ENCODE results near the gene SPATS2. TPM values are rescaled to one million over a fixed set of nuclear protein-coding genes. Genes with fewer than 3 reads are reported as not detected.

Gene SPATS2
- total RNA-seq, 1 donor from 2014 or later, result 13.8 TPM

DNA sequence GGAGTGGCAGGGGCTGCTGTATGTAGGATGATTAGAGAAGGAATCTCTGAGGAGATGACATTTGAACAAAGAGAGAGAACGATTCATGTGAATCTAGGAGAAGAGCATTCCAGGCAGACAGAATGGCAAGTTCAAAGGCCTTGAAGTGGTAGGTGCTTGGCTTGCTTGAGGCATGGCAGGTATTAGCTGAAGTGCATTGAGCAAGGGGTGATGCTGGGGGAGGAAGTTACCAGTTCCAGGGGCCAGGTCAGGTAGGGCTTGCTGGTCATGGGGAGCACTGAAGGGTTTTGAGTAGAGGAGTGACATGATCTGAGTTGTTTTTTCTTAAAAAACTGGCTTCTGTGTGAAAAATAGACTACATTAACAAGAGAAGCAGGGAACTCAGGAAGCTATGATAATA, 71.8 kb downstream of the SPATS2 start:
- DNase-seq (ENCODE audit: low spot score in 2 of 2), result no peak
- Histone ChIP-seq H3K4me3 (no peak overlapping the region), H3K36me3 (no peaks in the 10 kb centered on the region), H3K4me1 (no peaks in the 10 kb centered on the region), H3K27me3 (no peaks in the 10 kb centered on the region), H3K9me3 (no peaks in the 10 kb centered on the region), H3K27ac (no peak overlapping the region)
- TF ChIP-seq, protein P1, sequence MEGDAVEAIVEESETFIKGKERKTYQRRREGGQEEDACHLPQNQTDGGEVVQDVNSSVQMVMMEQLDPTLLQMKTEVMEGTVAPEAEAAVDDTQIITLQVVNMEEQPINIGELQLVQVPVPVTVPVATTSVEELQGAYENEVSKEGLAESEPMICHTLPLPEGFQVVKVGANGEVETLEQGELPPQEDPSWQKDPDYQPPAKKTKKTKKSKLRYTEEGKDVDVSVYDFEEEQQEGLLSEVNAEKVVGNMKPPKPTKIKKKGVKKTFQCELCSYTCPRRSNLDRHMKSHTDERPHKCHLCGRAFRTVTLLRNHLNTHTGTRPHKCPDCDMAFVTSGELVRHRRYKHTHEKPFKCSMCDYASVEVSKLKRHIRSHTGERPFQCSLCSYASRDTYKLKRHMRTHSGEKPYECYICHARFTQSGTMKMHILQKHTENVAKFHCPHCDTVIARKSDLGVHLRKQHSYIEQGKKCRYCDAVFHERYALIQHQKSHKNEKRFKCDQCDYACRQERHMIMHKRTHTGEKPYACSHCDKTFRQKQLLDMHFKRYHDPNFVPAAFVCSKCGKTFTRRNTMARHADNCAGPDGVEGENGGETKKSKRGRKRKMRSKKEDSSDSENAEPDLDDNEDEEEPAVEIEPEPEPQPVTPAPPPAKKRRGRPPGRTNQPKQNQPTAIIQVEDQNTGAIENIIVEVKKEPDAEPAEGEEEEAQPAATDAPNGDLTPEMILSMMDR (IDR thresholded peaks at IDR 0.05), result no peak
- intact Hi-C loops (cut with DNase I), result no loop called here

DNA sequence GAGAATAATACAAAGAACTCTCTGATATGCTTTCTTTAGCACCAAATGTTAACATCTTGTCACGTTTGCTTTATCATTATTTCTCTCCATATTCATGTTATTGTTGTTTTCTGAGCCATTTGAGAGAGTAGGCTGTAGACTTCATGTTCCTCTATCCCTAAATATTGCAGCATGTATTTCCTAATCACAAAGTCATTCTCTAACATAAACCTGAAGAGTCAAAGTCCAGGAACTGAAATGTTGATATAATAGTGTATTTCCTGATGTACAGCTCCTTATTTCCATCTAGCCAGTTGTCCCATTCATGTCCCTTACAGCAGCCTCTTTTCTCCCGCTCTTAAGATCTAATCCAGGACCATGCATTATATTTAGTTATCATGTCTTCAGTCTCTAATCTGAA, 72.8 kb downstream of the SPATS2 start:
- TF ChIP-seq, protein P1 (IDR thresholded peaks at IDR 0.05), result no peak
- no peaks in the 10 kb centered on the region for H3K27me3 ChIP-seq
- no peaks in the 10 kb centered on the region for H3K4me1 ChIP-seq
- no peak for DNase-seq (ENCODE audit: low spot score in 2 of 2)
- H3K4me3 ChIP-seq, result no peak overlapping the region
- H3K27ac ChIP-seq, result no peak overlapping the region
- no peaks in the 10 kb centered on the region for H3K9me3 ChIP-seq
- intact Hi-C loops (cut with DNase I), result no loop called here
- no peaks in the 10 kb centered on the region for H3K36me3 ChIP-seq

DNA sequence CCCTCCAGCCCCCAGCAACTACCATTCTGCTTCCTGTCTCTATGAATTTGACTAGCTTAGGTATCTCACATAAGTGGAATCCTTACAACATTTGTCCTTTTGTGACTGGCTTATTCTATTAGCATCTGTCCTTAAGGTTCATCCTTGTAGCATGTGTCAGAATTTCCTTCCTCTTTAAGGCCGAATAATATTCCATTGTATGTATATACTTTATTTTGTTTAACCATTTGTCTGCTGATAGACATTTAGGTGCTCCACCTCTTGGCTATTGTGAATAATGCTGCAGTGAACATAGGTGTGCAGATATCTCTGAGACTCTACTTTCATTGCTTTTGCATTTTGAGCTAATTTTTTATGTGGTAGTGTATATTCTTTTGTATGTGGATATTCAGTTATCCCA, 75.7 kb downstream of the SPATS2 start:
- intact Hi-C loops (cut with DNase I), result no loop called here

DNA sequence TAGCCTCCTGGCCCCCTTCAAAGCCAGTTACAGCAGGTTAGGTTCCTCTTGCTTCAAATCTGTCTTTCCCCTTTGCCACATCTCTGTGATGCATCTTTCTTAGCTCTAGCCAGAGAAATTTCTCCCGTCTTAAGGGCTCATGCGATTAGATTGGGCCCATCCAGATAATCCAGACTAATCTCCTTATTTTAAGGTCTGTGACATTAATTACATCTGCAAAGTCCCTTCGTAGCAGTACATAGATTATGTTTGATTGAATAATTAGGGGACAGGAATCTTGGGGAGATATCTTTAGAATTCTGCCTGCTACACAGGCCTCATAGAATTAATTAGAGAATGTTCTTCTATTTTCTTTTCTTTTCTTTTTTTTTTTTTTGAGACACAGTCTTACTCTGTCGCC, 79.3 kb downstream of the SPATS2 start:
- no peak for DNase-seq (ENCODE audit: low spot score in 2 of 2)
- H3K27me3 ChIP-seq, result no peaks in the 10 kb centered on the region
- intact Hi-C loops (cut with DNase I), result no loop called here
- no peaks in the 10 kb centered on the region for H3K4me1 ChIP-seq
- TF ChIP-seq, protein P1 (IDR thresholded peaks at IDR 0.05), result no peak
- H3K36me3 ChIP-seq, result no peaks in the 10 kb centered on the region
- no peak overlapping the region for H3K4me3 ChIP-seq
- no peak overlapping the region for H3K27ac ChIP-seq
- no peaks in the 10 kb centered on the region for H3K9me3 ChIP-seq

More for the DNA sequence above, 75.7 kb downstream of the SPATS2 start:
- Histone ChIP-seq H3K36me3 (no peaks in the 10 kb centered on the region), H3K27ac (no peak overlapping the region), H3K4me1 (no peaks in the 10 kb centered on the region), H3K4me3 (no peak overlapping the region), H3K9me3 (no peaks in the 10 kb centered on the region), H3K27me3 (no peaks in the 10 kb centered on the region)
- TF ChIP-seq, protein P1 (IDR thresholded peaks at IDR 0.05), result no peak
- DNase-seq (ENCODE audit: low spot score in 2 of 2), result no peak

DNA sequence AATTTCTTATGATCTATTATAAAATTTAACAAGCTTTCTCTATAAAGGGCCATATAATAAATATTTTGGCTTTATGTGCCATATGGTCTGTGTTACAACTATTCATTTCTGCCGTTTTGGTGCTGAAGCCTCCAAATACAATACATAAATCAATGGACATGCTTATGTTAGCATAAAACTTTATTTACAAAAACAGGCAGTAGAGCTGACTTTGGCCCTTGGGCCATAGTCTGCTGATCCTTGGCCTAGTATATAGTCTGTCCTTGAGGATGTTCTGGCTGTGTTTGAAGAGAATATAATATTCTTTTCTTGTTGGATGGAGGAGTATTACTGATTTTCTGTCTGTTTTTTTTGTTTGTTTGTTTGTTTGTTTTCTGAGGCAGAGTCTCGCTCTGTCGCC, 81.6 kb downstream of the SPATS2 start:
- no peaks in the 10 kb centered on the region for H3K27me3 ChIP-seq
- no peak for DNase-seq (ENCODE audit: low spot score in 2 of 2)
- H3K27ac ChIP-seq, result no peak overlapping the region
- H3K9me3 ChIP-seq, result no peaks in the 10 kb centered on the region
- H3K4me3 ChIP-seq, result no peak overlapping the region
- intact Hi-C loops (cut with DNase I), result no loop called here
- TF ChIP-seq, protein P1 (IDR thresholded peaks at IDR 0.05), result no peak
- no peaks in the 10 kb centered on the region for H3K4me1 ChIP-seq
- H3K36me3 ChIP-seq, result no peaks in the 10 kb centered on the region
